A673 (cell line): ENCODE data around the gene UPK2.

Experiments used
- CTCF ChIP-seq: fragments of 300-800, 200-600 bp; sonication (generic); conservative IDR thresholded peaks from 2 replicates; pipeline ENCODE4 v1.5.1; 2017; ENCODE audit warnings: low read depth, mild to moderate bottlenecking, antibody characterized with exemption, low read length, moderate library complexity, mixed read lengths
- EZH2 ChIP-seq: fragments of 200-600 bp; sonication (generic); IDR thresholded peaks from 2 replicates; pipeline ENCODE4 v1.6.1; 2017; ENCODE audit warnings: borderline replicate concordance, low read depth, mild to moderate bottlenecking, mixed read lengths, antibody characterized with exemption, low read length; ENCODE audit not compliant: poor library complexity, severe bottlenecking

GRCh38 chr11:118984825-118985224 is 28.7 kb downstream of the UPK2 start:
- no peak for TF ChIP-seq CTCF
- no peak for TF ChIP-seq EZH2
